Hepatocyte (in vitro differentiated cells): ENCODE data around the gene NADK.
"Not testable (repeated sequence)": the region's sequence is repeated elsewhere in the genome, so short reads cannot be mapped to it uniquely, and the experiment has no call there.

Experiments
- CTCF ChIP-seq: fragments of 200-600 bp; sonication (generic); IDR thresholded peaks from 2 replicates; pipeline ENCODE4 v1.5.1; 2016; ENCODE audit warnings: antibody characterized with exemption, mild to moderate bottlenecking; ENCODE audit not compliant: poor library complexity
- EZH2 ChIP-seq: fragments of 200-600 bp; sonication (generic); IDR thresholded peaks from 2 replicates; pipeline ENCODE4 v1.6.1; 2016; ENCODE audit warnings: antibody characterized with exemption, mild to moderate bottlenecking, borderline replicate concordance
- EZH2phosphoT487 ChIP-seq: fragments of 200-600 bp; sonication (generic); IDR thresholded peaks from one replicate; pipeline ENCODE4 v1.6.1; 2018; ENCODE audit warnings: antibody characterized with exemption, mild to moderate bottlenecking, low read depth, moderate library complexity; ENCODE audit not compliant: unreplicated experiment, severe bottlenecking

GRCh38 chr1:1737675-1738590, 40.3 kb downstream of the NADK start:
- not testable (repeated sequence) for TF ChIP-seq CTCF, EZH2, EZH2phosphoT487
